ENCODE results near the gene ARID1A. TPM values are rescaled to one million over a fixed set of nuclear protein-coding genes. Genes with fewer than 3 reads are reported as not detected.
A peak's percentile ranks its signal among the peaks of the same experiment; 100 is the strongest.

The ARID1A gene
- total RNA-seq, 1 donor from 2014 or later = 155 TPM

- H3K9me3 Mint-ChIP-seq = no peaks in the 10 kb centered on the region
- no peak for DNase-seq (ENCODE audit: low read depth, low spot score)
- H3K27ac Mint-ChIP-seq (ENCODE audit: unreplicated experiment) = no peak overlapping the region
- no peaks in the 10 kb centered on the region for H3K27me3 Mint-ChIP-seq (ENCODE audit: low read depth)
- H3K36me3 Mint-ChIP-seq (ENCODE audit: low read depth) = peaks cover 15% of the 10 kb centered on the region
- no peak for TF ChIP-seq CTCF (conservative IDR thresholded peaks at IDR 0.05)
- H3K4me1 Mint-ChIP-seq = peaks cover 15% of the 10 kb centered on the region
- peak overlapping the region; percentile 16 for H3K4me3 Mint-ChIP-seq
Measured at GRCh38 chr1:26731233-26731902, 35.6 kb downstream of the ARID1A start.

- no peak for TF ChIP-seq CTCF (conservative IDR thresholded peaks at IDR 0.05)
- no peak for DNase-seq (ENCODE audit: low read depth, low spot score)
- H3K27ac Mint-ChIP-seq (ENCODE audit: unreplicated experiment) = no peak overlapping the region
- no peaks in the 10 kb centered on the region for H3K4me1 Mint-ChIP-seq
- H3K4me3 Mint-ChIP-seq = no peak overlapping the region
- H3K9me3 Mint-ChIP-seq = no peaks in the 10 kb centered on the region
- peaks cover 15% of the 10 kb centered on the region for H3K36me3 Mint-ChIP-seq (ENCODE audit: low read depth)
- H3K27me3 Mint-ChIP-seq (ENCODE audit: low read depth) = no peaks in the 10 kb centered on the region
Measured at GRCh38 chr1:26733392-26733791, 37.6 kb downstream of the ARID1A start.

- Mint-ChIP-seq H3K27me3 (ENCODE audit: low read depth) (no peaks in the 10 kb centered on the region), H3K27ac (ENCODE audit: unreplicated experiment) (no peak overlapping the region), H3K36me3 (ENCODE audit: low read depth) (peaks cover 15% of the 10 kb centered on the region), H3K9me3 (no peaks in the 10 kb centered on the region), H3K4me1 (no peaks in the 10 kb centered on the region), H3K4me3 (no peak overlapping the region)
- no peak for TF ChIP-seq CTCF (conservative IDR thresholded peaks at IDR 0.05)
- no peak for DNase-seq (ENCODE audit: low read depth, low spot score)
Measured at GRCh38 chr1:26733982-26734381, 38.2 kb downstream of the ARID1A start.

GRCh38 chr1:26734501-26735058 is 38.8 kb downstream of the ARID1A start:
- Mint-ChIP-seq H3K36me3 (ENCODE audit: low read depth) (peaks cover 15% of the 10 kb centered on the region), H3K27ac (ENCODE audit: unreplicated experiment) (no peak overlapping the region)
- no peak for TF ChIP-seq CTCF (conservative IDR thresholded peaks at IDR 0.05)

GRCh38 chr1:26739329-26739914 is 43.6 kb downstream of the ARID1A start:
- no peaks in the 10 kb centered on the region for H3K9me3 Mint-ChIP-seq

More at GRCh38 chr1:26734501-26735058, 38.8 kb downstream of the ARID1A start:
- Mint-ChIP-seq H3K27me3 (ENCODE audit: low read depth) (no peaks in the 10 kb centered on the region), H3K4me1 (no peaks in the 10 kb centered on the region), H3K9me3 (no peaks in the 10 kb centered on the region), H3K4me3 (no peak overlapping the region)
- DNase-seq (ENCODE audit: low read depth, low spot score) = no peak

More at GRCh38 chr1:26739329-26739914, 43.6 kb downstream of the ARID1A start:
- TF ChIP-seq CTCF (conservative IDR thresholded peaks at IDR 0.05) = no peak
- DNase-seq (ENCODE audit: low read depth, low spot score) = no peak
- Mint-ChIP-seq H3K27me3 (ENCODE audit: low read depth) (no peaks in the 10 kb centered on the region), H3K4me1 (peaks cover 15% of the 10 kb centered on the region), H3K36me3 (ENCODE audit: low read depth) (peaks cover 14% of the 10 kb centered on the region), H3K27ac (ENCODE audit: unreplicated experiment) (peak overlapping the region; percentile 7), H3K4me3 (no peak overlapping the region)

All from neural crest cell (in vitro differentiated cells).